Adipocyte (in vitro differentiated cells): Measurements from ENCODE around the gene RAB31.

Experiments used
- DNase-seq: peaks from one replicate; pipeline ENCODE4 v3.0.0-alpha.2; 2015; ENCODE audit warnings: low read depth
- H3K27me3 ChIP-seq: replicated peaks from 2 replicates; pipeline ENCODE4 v1.7.0; 2013; ENCODE audit warnings: mild to moderate bottlenecking, low read length, moderate library complexity; ENCODE audit not compliant: control insufficient read depth, insufficient read depth
- H3K36me3 ChIP-seq: 2 replicates; pipeline ENCODE4 v1.7.0; 2013; ENCODE audit warnings: low read length, mild to moderate bottlenecking, moderate library complexity; ENCODE audit not compliant: control insufficient read depth, insufficient read depth, severe bottlenecking
- H3K4me1 ChIP-seq: 2 replicates; pipeline ENCODE4 v1.7.0; 2013; ENCODE audit warnings: mild to moderate bottlenecking, low read length, moderate library complexity; ENCODE audit not compliant: control insufficient read depth, insufficient read depth
- H3K4me3 ChIP-seq: 2 replicates; pipeline ENCODE4 v1.7.0; 2013; ENCODE audit warnings: mild to moderate bottlenecking, low read length, moderate library complexity
- H3K9ac ChIP-seq: 2 replicates; pipeline ENCODE4 v1.7.0; 2013; ENCODE audit warnings: mild to moderate bottlenecking, low read length, moderate library complexity
- H3K9me3 ChIP-seq: 2 replicates; pipeline ENCODE4 v1.7.0; 2013; ENCODE audit warnings: mild to moderate bottlenecking, low read length, moderate library complexity; ENCODE audit not compliant: control insufficient read depth

Gene RAB31

DNA sequence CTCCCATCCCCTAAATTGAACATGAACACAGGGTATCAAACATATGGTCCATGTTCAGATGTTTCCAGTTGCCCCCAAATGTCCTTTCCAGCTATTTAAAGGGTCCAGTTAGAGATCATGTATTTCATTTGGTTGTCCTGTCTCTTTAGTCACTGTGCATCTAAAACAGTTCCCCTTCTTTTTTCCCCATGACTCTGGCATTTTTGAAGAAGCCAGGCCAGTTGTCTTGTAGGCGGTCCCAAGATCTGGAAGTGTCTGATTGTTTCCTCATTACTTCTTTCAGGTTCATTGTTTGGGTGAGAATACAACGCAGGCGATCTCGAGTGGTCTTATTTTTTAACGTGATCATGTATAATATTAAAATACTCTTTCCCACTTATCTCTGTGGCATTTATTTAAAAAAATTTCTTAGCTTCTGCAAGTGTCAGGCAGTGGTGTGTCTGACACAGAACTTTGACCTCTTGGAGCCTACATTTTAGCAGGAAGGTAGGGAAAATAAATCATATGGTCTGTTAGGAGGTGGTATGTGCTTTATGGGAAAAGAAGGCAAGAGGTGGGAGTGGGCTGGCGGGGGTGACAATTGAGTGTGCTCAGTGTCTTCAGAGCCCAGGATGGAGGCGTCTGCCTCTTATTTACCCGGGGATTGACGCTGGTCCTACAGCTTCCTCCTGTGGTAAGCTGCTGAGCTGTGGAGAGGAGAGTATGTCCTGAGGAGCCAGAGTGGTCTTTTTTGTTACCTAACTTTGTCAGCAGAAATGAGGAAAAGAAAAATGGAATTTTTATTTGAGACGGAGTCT lies 8.1 kb downstream of the RAB31 start:
- DNase-seq, result no peak
- H3K27me3 ChIP-seq, result no peaks in the 10 kb centered on the region
- no peak overlapping the region for H3K4me3 ChIP-seq
- H3K9me3 ChIP-seq, result no peaks in the 10 kb centered on the region
- no peak overlapping the region for H3K9ac ChIP-seq
- peaks cover 19% of the 10 kb centered on the region for H3K4me1 ChIP-seq
- H3K36me3 ChIP-seq, result no peaks in the 10 kb centered on the region

DNA sequence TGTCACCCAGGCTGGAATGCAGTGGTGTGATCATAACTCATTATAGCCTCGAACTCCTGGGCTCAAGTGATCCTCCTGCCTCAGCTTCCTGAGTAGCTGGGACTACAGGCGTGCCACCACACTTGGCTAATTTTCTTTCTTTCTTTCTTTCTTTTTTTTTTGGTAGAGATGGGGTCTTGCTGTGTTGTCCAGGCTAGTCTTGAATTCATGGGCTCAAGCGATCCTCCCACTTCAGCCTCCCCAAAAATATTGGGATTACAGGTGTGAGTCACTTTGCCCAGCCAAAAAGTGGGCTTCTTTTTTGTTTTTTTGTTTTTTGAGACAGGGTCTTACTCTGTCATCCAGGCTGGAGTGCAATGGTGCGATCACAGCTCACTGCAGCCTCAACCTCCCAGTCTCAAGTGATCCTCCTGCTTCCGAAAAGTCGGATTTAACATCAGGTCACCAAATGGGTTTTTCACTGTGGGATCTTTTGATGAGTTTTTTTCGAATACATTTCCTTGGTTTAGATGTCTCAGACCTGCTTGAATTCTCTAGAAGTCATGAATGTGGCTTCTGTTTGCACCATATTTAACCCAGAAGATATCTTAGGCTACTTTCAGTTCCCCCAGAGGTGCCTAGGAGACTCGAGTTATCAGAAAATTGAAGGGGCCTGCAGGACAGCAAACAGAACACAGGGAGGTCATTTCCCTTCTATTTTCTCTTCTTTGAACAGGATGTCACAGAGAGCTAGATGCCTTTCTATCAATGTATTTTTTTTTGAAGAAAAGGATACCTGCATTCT lies 8.9 kb downstream of the RAB31 start:
- Histone ChIP-seq H3K4me1 (peaks cover 16% of the 10 kb centered on the region), H3K9ac (no peak overlapping the region), H3K27me3 (no peaks in the 10 kb centered on the region), H3K36me3 (no peaks in the 10 kb centered on the region), H3K4me3 (no peak overlapping the region), H3K9me3 (no peaks in the 10 kb centered on the region)
- DNase-seq, result no peak

DNA sequence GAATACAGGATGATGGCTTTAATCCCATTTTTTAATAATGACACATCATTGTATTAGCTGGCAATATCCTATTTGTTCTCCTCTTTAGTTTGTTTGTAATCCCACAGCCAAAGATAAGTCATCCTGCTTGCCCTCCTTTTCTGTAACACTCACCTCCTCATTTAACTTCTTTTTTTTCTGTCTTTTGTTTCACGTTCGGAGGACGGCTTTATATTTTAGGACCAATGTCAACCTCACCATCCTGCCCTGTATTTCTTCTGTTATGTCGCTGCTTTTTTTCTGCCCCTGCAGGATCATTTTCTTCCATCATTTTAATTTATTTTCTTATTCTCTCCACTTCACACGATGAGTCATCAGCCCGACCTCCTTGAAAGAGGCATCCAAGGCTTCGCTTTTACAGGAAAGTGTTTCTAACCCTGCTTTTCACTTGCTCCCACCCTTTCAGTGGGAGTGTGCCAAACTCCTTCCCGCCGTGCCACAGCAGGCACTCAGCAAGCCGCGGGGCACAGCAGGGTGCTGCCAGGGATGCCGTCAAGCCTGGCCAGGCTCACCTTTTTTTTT lies 11.4 kb downstream of the RAB31 start:
- H3K9ac ChIP-seq, result peak overlapping the region; percentile 55
- H3K4me1 ChIP-seq, result peaks cover 6% of the 10 kb centered on the region
- peak; percentile 69 for DNase-seq
- H3K9me3 ChIP-seq, result no peaks in the 10 kb centered on the region
- H3K27me3 ChIP-seq, result no peaks in the 10 kb centered on the region
- H3K4me3 ChIP-seq, result peak overlapping the region; percentile 67
- H3K36me3 ChIP-seq, result peaks cover 6% of the 10 kb centered on the region

DNA sequence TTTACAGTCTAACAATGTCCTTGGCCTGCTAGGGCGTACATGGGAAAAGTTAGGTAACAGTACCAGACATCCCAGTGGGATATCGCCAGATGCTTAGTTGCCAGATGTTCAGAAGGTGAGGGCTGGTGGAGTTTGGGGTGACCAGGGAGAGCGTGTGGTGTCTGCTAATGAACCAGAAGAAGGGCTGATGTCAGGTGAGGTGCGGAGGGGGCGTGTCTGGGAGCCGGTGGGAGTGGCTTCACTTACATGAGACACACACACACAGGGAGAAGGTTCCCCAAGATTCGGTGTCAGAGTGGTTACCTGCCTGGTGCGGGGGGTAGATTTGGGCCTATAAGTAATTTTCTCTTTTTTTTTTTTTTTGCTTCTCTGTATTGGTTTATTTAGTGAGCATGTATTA lies 12.2 kb downstream of the RAB31 start:
- H3K27me3 ChIP-seq, result no peaks in the 10 kb centered on the region
- H3K4me3 ChIP-seq, result no peak overlapping the region
- no peak overlapping the region for H3K9ac ChIP-seq
- no peak for DNase-seq
- H3K4me1 ChIP-seq, result peaks cover 6% of the 10 kb centered on the region
- peaks cover 10% of the 10 kb centered on the region for H3K36me3 ChIP-seq
- no peaks in the 10 kb centered on the region for H3K9me3 ChIP-seq

DNA sequence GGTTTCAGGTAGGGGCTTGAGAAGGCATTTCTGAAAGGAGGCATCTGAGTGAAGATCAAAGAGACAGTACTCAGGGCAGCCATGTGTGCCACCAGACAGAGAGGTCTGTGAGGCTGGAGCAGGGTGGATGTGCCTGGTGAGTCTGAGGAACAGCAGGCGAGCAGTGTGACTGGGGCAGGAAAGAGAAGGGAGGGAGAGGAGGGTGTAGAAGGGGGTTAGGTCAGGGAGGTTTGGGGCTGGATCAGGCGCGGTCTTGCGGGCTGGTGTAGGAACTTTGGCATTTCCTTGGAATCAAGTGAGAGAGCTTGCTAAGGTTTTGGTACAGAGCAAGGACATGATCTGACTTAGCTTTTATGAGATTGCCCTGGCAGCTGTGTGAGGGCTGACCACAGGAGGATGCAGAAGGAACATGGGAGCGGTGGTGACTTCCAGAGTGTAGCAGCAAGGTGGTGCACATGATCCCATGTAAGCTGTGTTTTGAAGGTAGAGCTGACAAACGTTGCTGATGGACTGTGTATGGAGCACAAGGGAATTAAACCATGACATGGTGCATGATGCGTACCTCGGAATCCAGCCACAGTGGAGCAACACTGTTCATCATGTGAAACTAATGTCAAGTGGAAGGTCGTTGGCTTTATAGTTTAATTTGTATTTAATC lies 13.9 kb downstream of the RAB31 start:
- Histone ChIP-seq H3K4me3 (no peak overlapping the region), H3K27me3 (no peaks in the 10 kb centered on the region)
- DNase-seq, result no peak

DNA sequence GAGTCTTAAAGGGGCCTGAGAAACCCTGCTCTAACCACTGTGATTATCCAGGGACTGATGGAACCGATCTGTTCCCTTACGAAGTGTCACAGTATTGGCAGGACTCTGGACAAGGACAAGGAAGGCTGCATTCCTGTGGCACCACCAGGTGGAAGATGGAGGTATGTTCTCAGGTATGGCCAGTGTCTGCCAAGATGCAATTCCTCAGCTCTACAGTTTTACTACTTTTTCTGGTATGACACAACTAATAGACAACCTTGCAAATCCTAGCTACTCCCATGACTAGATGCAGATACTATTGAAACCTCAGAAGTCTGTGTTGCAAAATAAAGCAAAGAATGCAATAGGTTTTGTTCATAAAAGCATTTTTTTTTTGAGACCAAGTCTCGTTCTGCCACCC lies 14.6 kb downstream of the RAB31 start:
- no peak overlapping the region for H3K4me3 ChIP-seq
- H3K27me3 ChIP-seq, result no peaks in the 10 kb centered on the region
- H3K4me1 ChIP-seq, result peaks cover 6% of the 10 kb centered on the region
- peaks cover 10% of the 10 kb centered on the region for H3K36me3 ChIP-seq
- DNase-seq, result no peak
- no peaks in the 10 kb centered on the region for H3K9me3 ChIP-seq
- H3K9ac ChIP-seq, result no peak overlapping the region

More for the DNA sequence above, 13.9 kb downstream of the RAB31 start:
- Histone ChIP-seq H3K9ac (no peak overlapping the region), H3K4me1 (peaks cover 6% of the 10 kb centered on the region), H3K9me3 (no peaks in the 10 kb centered on the region), H3K36me3 (peaks cover 10% of the 10 kb centered on the region)

DNA sequence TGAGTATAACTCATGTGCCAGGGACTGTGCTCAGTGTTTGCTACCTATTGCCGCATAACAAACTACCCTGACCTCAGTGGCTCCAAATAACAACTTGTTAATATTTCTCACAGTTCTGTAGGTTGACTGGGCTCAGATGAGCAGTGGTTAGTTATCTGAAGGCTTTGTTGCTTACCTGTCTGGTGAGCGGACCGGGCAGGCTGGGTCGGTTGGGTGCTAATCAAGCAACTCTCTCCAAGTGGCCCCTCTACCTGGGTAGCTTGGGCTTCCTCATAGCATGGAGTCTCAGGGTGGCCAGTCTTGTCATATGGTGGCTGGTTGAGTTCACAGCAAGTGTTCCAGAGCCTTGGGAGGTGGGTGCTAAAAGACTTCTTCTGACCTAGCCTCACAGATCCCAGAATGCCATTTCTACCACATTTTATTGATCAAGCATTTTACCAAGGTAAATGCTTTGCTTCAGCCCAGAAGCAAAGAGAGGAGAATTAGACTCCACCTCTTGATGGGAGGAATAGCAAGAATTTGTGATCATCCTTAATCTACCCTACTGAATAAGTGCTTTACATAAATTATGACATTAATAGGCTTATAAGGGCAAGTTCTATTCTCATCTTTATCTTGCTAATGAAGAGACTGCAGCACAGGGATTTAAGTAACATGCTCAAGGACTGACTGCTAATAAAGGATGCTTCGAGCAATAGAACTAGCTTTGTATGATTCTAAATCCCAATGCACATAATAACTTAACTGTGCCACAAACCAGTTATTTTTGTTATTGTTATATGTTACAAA lies 16.9 kb downstream of the RAB31 start:
- peaks cover 10% of the 10 kb centered on the region for H3K36me3 ChIP-seq
- no peak overlapping the region for H3K9ac ChIP-seq
- H3K4me1 ChIP-seq, result no peaks in the 10 kb centered on the region
- H3K27me3 ChIP-seq, result no peaks in the 10 kb centered on the region
- DNase-seq, result no peak
- H3K4me3 ChIP-seq, result no peak overlapping the region
- H3K9me3 ChIP-seq, result no peaks in the 10 kb centered on the region

DNA sequence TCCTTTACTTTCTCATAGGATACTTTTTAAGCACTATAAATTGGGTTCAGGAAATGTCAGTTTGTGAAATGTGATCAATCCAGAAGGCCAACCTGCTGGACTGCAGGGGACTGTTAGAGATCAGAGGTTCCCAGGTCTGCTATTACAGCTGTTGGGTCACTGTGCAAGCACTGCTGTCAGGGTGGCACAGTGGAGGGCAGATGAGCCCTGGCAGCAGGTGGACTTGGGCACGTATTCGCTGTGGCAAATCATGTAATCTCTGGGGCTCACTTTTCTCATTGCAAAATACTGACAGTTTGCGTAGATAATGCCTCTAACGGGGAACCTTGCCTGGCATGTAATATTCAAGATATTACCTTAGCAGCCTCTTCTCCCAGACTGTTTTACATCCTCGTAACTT lies 18.1 kb downstream of the RAB31 start:
- DNase-seq, result no peak
- no peak overlapping the region for H3K4me3 ChIP-seq
- H3K9ac ChIP-seq, result no peak overlapping the region
- no peaks in the 10 kb centered on the region for H3K4me1 ChIP-seq
- H3K36me3 ChIP-seq, result peaks cover 10% of the 10 kb centered on the region
- no peaks in the 10 kb centered on the region for H3K27me3 ChIP-seq
- H3K9me3 ChIP-seq, result no peaks in the 10 kb centered on the region

DNA sequence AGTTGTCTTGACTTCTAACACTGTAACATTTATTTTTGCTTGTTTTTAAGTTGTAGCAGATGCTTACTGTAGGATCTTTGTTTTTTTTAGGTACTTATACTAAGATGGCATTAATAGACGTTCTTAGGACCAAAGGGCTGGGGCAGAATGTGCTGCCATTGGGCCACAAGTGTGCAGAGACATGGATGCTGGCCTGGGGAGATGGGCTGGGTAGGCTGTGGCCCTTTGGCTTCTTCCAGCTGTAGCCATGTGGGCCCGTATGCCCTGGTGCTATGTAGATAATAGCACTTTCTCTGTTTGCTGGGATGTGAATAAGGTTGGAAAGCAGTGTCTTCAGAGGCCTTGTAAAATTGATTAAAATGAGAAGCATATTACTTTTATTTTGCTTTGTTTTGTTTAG lies 18.8 kb downstream of the RAB31 start:
- H3K4me3 ChIP-seq, result no peak overlapping the region
- H3K9ac ChIP-seq, result no peak overlapping the region
- no peak for DNase-seq
- no peaks in the 10 kb centered on the region for H3K27me3 ChIP-seq
- no peaks in the 10 kb centered on the region for H3K9me3 ChIP-seq
- peaks cover 10% of the 10 kb centered on the region for H3K36me3 ChIP-seq
- H3K4me1 ChIP-seq, result no peaks in the 10 kb centered on the region

DNA sequence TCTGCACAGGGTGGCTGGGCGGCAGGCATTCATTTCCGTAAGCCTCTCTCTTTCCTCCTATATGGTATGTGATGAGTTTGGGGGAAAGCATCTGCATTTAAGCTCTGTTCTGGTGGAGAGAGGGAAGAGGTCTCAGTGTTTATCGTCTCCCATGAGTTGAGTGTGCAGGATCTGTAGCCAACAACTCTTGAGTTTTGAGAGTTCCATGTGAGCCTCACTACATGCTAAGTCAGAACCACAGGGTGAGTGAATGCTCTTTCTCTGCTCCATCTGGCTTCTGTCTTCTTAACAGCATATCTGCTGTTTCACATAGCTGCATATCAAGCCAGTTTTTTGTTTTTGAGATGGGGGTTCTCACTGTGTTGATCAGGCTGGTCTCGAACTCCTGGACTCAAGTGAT lies 22.7 kb downstream of the RAB31 start:
- H3K9ac ChIP-seq, result no peak overlapping the region
- H3K36me3 ChIP-seq, result peaks cover 16% of the 10 kb centered on the region
- no peaks in the 10 kb centered on the region for H3K27me3 ChIP-seq
- DNase-seq, result no peak
- no peaks in the 10 kb centered on the region for H3K9me3 ChIP-seq
- H3K4me1 ChIP-seq, result no peaks in the 10 kb centered on the region
- no peak overlapping the region for H3K4me3 ChIP-seq
